Adrenal gland (tissue), 12 donors: ENCODE results near the gene GEMIN8. TPM values are rescaled to one million over a fixed set of nuclear protein-coding genes. Genes with fewer than 3 reads are reported as not detected.

Experiments used
- DNase-seq, 7 donors: peaks; one replicate each; pipeline ENCODE4 v3.0.0-alpha.2; 2019 to 2020
- H3K27ac ChIP-seq, 5 donors: fragments of 200-600 bp; sonication (generic) in 4 of 5; 1 replicate in 3 of 5; 2 replicates in 2 of 5; pipeline versions ENCODE4 v1.5.1 to v1.8.0; 2016 to 2020; ENCODE audit warnings: mild to moderate bottlenecking in 1 of 5
- H3K27me3 ChIP-seq: fragments of 200-600 bp; 2 replicates; pipeline ENCODE4 v1.8.0; 2021
- H3K36me3 ChIP-seq, 2 donors: fragments of 200-600 bp; replicated peaks in 1 of 2; 1 replicate in 1 of 2; 2 replicates in 1 of 2; pipeline versions ENCODE4 v1.5.1 to v1.8.0; 2018 to 2022
- H3K4me1 ChIP-seq, 2 donors: fragments of 200-600 bp; replicated peaks in 1 of 2; 1 replicate in 1 of 2; 2 replicates in 1 of 2; pipeline versions ENCODE4 v1.5.1 to v1.8.0; 2018 to 2021
- H3K4me3 ChIP-seq, 4 donors: fragments of 200-600 bp; sonication (generic) in 3 of 4; one replicate each; pipeline ENCODE4 v1.5.1; 2016 to 2018
- H3K9me3 ChIP-seq, 3 donors: fragments of 200-600 bp; sonication (generic) in 1 of 3; replicated peaks in 1 of 3; 1 replicate in 2 of 3; 2 replicates in 1 of 3; pipeline versions ENCODE4 v1.5.1 to v1.8.0; 2016 to 2021
- POLR2A ChIP-seq, 2 donors: fragments of 450-650 bp; IDR thresholded peaks; one replicate each; pipeline ENCODE4 v1.6.1; 2017; ENCODE audit warnings: antibody characterized with exemption in 2 of 2, mild to moderate bottlenecking in 2 of 2, moderate library complexity in 1 of 2
- WGBS, 4 donors: extraction: QIAGEN DNeasy Blood & Tissue Kit in 2 of 4; methylation state at CpG; one replicate each; pipeline versions ENCODE4 v1.1.5 to v1.1.7; 2013 to 2017; 5-methylcytosine and 5-hydroxymethylcytosine counted together
- intact Hi-C, 2 donors: fragments of 100-400 bp; cut with DNase I; formaldehyde crosslinking; loops; one replicate each; pipeline versions ENCODE4 v1.14.1 to v1.15.0; 2022 to 2023
- polyA plus RNA-seq, 3 donors: library from polyadenylated mRNA; stranded (reverse); fragments of 200-250 nt in 2 of 3; fragments of 350-450 nt in 1 of 3; fragmentation: Illumina TruSeq in 1 of 3; extraction: RNeasy Lipid Tissue Mini Kit (QIAGEN cat#74804) in 1 of 3; gene quantifications; one replicate each; pipeline ENCODE4 v1.2.3, GENCODE V29; 2013 to 2014
- total RNA-seq, 9 donors: library from RNA; depleted of rRNA in 4 of 9; stranded (reverse); fragments of >200 nt in 4 of 9; fragments of 120-200 nt in 1 of 9; fragmentation: NEBNext Ultra II Directional in 1 of 9; extraction: Animal tissue kit (Norgen Biotek cat#: 25700) in 1 of 9; gene quantifications; one replicate each; pipeline versions ENCODE4 v1.1.0 to v1.2.4, GENCODE V29; 2013 to 2023
- TF ChIP-seq, protein P1 (sequence below), 6 experiments: fragments of 450-650 bp in 4 of 6; fragments of 200-600 bp in 2 of 6; sonication (generic) in 1 of 6; IDR thresholded peaks; 1 replicate in 5 of 6; 2 replicates in 1 of 6; pipeline versions ENCODE4 v1.5.1 to v1.8.0; 2016 to 2021; ENCODE audit warnings: antibody characterized with exemption in 6 of 6, mild to moderate bottlenecking in 2 of 6, moderate library complexity in 1 of 6
- donor health status: healthy with polysubstance abuse.
- donor health status: Bipolar disorder and iron deficiency.
- donor health status: DM: yes; HTN: yes; CAD: no.
- donor health status: DM: no; HTN: no; CAD: no.
- donor health status: DM: no; HTN: no; CAD: no.
- donor health status: DM: yes; HTN: yes; CAD: no.

The GEMIN8 gene
- total and polyA plus RNA-seq, 12 donors: 13.9 to 32.9 (median 19.8) TPM

DNA sequence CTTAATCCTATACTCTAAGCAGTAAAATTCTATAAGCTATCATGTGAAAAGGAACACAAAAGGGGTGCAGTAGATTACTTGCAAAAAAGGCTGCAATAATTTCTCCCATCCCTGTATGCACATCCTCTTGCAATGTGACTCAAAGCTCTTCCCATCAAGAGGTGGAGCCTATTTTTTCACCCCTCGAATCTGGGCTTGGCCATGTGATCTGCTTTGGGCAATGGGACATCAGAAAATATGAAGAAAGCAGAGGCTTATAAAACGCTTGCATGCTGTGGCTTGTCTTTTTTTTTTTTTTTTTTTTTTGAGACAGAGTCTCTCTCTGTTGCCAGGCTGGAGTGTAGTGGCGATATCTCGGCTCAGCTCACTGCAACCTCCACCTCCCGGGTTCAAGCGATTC lies 33.0 kb downstream of the GEMIN8 start:
- DNase-seq: no peak
- TF ChIP-seq, protein P1, sequence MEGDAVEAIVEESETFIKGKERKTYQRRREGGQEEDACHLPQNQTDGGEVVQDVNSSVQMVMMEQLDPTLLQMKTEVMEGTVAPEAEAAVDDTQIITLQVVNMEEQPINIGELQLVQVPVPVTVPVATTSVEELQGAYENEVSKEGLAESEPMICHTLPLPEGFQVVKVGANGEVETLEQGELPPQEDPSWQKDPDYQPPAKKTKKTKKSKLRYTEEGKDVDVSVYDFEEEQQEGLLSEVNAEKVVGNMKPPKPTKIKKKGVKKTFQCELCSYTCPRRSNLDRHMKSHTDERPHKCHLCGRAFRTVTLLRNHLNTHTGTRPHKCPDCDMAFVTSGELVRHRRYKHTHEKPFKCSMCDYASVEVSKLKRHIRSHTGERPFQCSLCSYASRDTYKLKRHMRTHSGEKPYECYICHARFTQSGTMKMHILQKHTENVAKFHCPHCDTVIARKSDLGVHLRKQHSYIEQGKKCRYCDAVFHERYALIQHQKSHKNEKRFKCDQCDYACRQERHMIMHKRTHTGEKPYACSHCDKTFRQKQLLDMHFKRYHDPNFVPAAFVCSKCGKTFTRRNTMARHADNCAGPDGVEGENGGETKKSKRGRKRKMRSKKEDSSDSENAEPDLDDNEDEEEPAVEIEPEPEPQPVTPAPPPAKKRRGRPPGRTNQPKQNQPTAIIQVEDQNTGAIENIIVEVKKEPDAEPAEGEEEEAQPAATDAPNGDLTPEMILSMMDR (IDR thresholded peaks at IDR 0.05): no peak
- TF ChIP-seq POLR2A (IDR thresholded peaks at IDR 0.05): no peak
- H3K4me3 ChIP-seq: no peak overlapping the region
- intact Hi-C loops: no loop called here
- peaks cover 5% of the 10 kb centered on the region for H3K27me3 ChIP-seq
- H3K27ac ChIP-seq: no peak overlapping the region
- H3K9me3 ChIP-seq: no peaks in the 10 kb centered on the region
- WGBS, 4 donors: 84 to 88% (median 86%) methylated on average over 6 of the region's 6 CpGs
- no peaks in the 10 kb centered on the region for H3K36me3 ChIP-seq
- no peaks in the 10 kb centered on the region for H3K4me1 ChIP-seq

DNA sequence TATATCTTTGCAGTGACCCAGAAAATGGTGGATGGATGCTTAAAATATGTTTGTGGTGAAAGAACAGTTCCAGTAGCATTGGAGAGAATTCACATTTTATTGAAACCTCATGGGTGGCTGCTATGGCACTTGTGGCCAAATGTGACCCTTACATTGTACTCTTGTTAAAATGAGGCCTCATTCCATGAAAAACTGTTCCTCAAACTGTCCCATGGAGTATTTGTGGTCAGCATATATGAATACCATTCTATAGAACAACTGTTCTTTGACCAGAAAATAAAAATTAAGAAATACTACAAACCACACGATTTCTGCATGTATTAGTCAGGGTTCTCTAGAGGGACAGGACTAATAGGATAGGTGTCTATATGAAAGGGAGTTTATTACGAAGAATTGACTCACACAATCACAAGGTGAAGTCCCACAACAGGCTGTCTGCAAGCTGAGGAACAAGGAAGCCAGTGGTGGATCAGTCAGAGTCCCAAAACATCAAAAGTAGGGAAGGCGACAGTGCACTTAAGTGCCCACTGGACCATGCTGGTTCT lies 35.1 kb downstream of the GEMIN8 start:
- Histone ChIP-seq H3K9me3 (no peaks in the 10 kb centered on the region), H3K27ac (no peak overlapping the region), H3K36me3 (no peaks in the 10 kb centered on the region), H3K4me1 (no peaks in the 10 kb centered on the region), H3K4me3 (no peak overlapping the region), H3K27me3 (peaks cover 5% of the 10 kb centered on the region)
- WGBS, 4 donors: 74 to 92% (median 79%) methylated on average over 3 of the region's 3 CpGs
- no peak for DNase-seq
- intact Hi-C loops: no loop called here
- TF ChIP-seq POLR2A (IDR thresholded peaks at IDR 0.05): no peak
- TF ChIP-seq, protein P1 (IDR thresholded peaks at IDR 0.05): no peak

DNA sequence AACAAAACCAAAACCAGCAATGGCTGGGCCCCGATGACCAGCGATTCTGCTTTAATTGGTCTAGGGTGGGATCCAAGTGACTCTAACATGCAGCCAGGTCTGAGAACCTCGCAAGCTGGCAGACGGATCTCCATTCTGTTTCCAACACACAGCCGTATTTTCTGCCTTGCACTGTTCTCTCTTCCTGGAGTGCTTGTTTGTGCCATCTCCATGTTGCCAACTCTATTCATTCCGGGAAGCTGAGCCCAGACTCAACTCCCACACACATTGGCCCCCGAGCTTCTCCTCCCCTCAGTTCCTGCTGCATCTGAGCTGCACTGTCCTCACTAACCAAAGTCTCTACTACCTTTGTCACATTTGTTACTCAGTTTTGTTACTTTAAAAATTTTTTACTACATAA lies 35.6 kb downstream of the GEMIN8 start:
- intact Hi-C loops: no loop called here
- H3K4me1 ChIP-seq: no peaks in the 10 kb centered on the region
- no peaks in the 10 kb centered on the region for H3K9me3 ChIP-seq
- no peak for DNase-seq
- TF ChIP-seq, protein P1 (IDR thresholded peaks at IDR 0.05): no peak
- no peak overlapping the region for H3K4me3 ChIP-seq
- H3K27me3 ChIP-seq: peaks cover 5% of the 10 kb centered on the region
- no peaks in the 10 kb centered on the region for H3K36me3 ChIP-seq
- WGBS, 4 donors: 75 to 92% (median 88%) methylated on average over 7 of the region's 7 CpGs
- no peak overlapping the region for H3K27ac ChIP-seq

GRCh38 chrX:13990126-13990800 lies 39.4 kb downstream of the GEMIN8 start:
- WGBS, 4 donors: 62 to 83% (median 71%) methylated on average over 2 to 3 of the region's 3 CpGs
- DNase-seq: no peak
- TF ChIP-seq, protein P1 (IDR thresholded peaks at IDR 0.05): no peak
- TF ChIP-seq POLR2A (IDR thresholded peaks at IDR 0.05): no peak
- Histone ChIP-seq H3K4me1 (no peaks in the 10 kb centered on the region), H3K36me3 (no peaks in the 10 kb centered on the region), H3K9me3 (no peaks in the 10 kb centered on the region), H3K4me3 (no peak overlapping the region), H3K27me3 (no peaks in the 10 kb centered on the region), H3K27ac (no peak overlapping the region)
- intact Hi-C loops: no loop called here
